Measurements from ENCODE around the gene ARHGAP15. TPM values are rescaled to one million over a fixed set of nuclear protein-coding genes. Genes with fewer than 3 reads are reported as not detected.

ARHGAP15 gene
- total RNA-seq, 1 donor from 2014 or later, result 10.0 TPM

DNA sequence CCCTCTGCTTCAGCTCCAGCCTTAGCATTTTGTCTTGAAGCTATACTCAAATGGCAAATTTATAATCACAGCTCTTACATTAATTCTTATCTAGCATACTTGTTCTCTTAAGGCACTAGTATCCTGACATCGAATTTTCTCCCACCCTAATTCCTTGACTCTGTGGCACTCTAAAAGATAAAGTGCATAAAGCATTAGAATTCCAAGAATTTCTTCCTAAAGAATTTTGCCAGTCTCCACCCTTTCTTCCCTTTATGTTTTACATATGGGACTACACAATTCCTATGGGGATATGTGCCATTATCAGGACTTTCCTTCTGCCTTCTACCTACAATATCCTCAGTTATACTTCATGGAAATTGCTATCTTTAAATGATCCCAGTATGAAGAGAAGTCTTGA is 560.3 kb downstream of the ARHGAP15 start:
- no peak for DNase-seq (ENCODE audit: low spot score)

GRCh38 chr2:143690235-143690634 is 561.0 kb downstream of the ARHGAP15 start:
- DNase-seq (ENCODE audit: low spot score), result no peak

DNA sequence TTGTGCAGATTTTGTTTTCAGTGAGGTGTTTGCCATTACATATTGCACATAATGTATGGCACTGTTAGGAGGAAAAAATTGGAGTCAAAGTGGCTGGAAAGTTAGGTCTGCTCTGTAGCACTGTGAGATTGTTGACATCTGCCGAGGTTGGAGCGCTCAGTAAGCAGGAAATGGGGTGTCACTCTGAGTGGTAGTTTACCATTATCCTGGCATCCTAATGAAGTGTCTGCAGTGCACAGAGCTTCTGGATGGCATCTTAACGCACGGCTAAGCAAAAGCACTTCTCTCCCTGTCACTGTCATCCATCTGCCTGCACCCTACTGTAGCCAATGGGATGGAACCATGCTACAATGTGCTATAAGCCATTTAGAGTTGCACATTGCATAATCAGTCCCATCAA is 561.9 kb downstream of the ARHGAP15 start:
- DNase-seq (ENCODE audit: low spot score), result no peak

GRCh38 chr2:143692162-143692561 is 562.9 kb downstream of the ARHGAP15 start:
- no peak for DNase-seq (ENCODE audit: low spot score)

DNA sequence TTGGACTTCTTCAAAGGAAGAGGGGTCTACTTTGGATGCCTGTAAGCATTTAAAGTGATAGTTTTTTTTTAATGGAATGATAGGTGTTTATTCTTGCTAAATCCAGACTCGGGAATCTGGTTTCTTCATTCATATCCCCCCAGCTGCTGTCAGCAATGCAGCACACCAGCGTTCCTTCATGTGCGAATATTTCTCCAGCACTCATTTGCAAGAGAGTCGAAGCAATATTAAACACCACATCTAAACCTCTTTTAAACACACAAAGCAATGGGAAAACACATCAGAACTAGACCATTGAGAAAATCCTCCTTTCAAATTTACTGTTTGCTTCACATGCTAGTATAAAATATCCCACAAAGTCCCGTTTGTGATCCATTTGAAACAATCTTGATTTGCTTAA is 563.7 kb downstream of the ARHGAP15 start:
- no peak for DNase-seq (ENCODE audit: low spot score)

- DNase-seq (ENCODE audit: low spot score), result no peak
Observed at GRCh38 chr2:143694335-143694734, 565.1 kb downstream of the ARHGAP15 start.

DNA sequence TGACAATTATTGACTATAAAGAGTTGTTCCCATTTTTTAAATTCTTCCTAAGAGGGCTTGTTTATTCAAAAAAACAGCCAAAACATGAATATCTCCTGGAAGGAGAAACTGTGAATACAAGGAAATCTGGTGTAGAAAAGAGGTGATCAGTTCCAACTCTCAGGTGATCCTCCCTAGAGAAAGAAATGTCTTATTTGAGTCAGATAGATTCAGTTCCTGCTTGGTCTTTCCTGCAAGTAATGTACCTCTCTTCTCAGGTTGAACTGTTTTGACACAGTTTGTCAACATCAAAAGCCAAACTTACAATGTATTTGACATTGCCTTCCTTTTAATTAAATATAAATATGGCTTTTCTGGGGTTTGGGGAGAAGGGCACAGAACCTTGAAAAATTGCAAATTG is 567.4 kb downstream of the ARHGAP15 start:
- no peak for DNase-seq (ENCODE audit: low spot score)

DNA sequence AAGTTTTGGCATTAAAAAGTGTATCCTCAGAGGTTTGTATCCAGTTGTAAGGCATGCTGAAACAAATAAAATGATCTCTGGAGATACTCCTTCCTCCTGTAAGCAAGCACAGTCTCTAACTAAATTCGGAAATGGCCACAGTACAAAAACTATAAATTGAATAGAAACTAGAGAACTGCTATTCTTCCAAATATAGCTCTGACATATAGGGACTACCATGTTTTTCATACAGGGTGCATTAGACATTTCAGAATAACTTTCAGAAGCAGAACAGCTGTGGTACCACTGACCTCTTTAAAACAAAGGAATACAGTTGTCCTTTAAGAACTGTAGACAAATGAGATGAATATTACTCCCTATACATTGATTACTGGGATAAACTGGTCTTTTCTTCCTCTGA is 568.5 kb downstream of the ARHGAP15 start:
- no peak for DNase-seq (ENCODE audit: low spot score)

DNA sequence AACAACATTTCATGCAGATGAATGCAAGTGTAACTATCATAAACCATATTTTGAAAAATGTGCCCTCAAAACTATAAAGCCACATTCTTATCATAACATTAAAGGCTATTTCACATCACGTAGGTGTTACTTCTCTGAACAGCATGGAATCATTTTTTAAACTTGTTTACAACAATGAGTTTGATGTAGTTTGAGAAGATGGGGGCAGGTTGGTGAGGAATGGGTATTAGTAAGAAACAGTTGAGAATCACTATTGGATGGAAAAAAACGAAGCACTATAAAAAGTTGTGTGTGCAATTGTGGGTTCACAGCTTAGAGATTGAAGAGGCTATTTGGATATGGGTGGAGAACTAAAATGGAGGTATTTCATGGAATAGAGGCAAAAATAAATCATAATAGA is 569.1 kb downstream of the ARHGAP15 start:
- DNase-seq (ENCODE audit: low spot score), result no peak

DNA sequence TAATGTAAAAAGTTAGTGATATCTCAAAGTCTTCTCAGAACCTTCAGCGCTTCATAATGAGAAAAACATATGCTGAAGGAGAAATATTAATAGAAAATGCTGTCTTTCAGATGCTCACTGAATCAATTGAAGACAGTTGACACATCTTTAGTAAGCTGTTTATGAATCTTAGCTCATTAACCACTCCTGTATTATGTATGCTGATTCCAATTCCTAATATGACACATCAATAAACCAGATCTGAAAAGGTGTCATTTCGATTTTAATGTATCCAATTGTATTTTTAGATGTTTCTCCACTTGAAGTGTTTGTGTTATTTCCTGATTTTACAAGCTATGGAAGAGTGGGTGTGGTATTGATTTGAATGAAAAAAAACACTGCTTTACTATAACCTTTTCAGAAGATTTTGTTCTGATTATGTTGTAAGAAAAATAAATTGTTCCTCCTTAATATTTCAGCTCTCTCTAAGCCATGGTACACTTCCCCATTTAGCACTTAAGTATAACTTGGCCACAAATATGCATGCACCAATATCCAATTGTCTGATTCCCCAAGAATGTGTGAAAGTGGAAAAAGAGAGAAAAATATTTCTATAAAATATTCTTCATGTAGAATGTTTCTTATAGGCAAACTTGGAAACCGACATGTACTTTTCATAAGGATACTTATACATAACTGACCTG is 569.8 kb downstream of the ARHGAP15 start:
- DNase-seq (ENCODE audit: low spot score), result no peak

- no peak for DNase-seq (ENCODE audit: low spot score)
Observed at GRCh38 chr2:143700865-143701264, 571.6 kb downstream of the ARHGAP15 start.

DNA sequence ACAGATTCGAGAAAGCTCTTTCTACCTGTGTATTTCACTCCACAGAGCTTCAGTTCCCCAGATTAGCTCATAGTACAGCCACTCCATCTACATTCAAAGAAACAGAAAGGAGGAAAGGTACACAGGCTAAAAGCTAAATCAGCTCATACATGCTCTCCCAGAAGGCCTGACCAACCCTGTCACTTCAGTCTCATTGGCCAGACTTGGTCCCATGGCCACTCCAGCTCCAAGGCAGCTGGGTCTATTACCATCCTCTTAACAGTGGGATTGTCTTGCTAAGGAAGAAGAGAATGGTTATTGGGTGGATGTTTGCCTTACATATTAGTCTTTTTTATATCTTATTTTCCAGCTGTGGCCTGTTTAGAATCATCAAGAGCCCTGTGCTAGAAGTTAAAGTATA is 572.6 kb downstream of the ARHGAP15 start:
- no peak for DNase-seq (ENCODE audit: low spot score)

DNA sequence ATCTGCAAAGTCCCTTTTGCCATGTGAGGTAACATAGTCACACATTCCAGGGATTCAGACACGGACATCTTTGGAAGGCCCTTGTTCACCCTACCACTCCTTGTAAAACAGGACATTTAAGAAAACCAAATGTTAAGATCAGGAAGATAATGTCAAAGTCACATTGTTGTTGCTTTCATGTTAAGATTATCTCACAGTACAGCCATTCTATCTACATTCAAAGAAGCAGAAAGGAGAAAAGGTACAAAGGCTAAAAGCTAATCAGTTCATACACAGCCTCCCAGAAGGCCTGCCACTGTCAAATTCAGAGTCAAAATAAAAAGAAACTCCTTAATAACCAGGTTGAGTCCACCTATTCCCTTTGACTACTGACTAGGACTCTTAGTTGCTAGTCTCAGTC is 573.7 kb downstream of the ARHGAP15 start:
- no peak for DNase-seq (ENCODE audit: low spot score)

DNA sequence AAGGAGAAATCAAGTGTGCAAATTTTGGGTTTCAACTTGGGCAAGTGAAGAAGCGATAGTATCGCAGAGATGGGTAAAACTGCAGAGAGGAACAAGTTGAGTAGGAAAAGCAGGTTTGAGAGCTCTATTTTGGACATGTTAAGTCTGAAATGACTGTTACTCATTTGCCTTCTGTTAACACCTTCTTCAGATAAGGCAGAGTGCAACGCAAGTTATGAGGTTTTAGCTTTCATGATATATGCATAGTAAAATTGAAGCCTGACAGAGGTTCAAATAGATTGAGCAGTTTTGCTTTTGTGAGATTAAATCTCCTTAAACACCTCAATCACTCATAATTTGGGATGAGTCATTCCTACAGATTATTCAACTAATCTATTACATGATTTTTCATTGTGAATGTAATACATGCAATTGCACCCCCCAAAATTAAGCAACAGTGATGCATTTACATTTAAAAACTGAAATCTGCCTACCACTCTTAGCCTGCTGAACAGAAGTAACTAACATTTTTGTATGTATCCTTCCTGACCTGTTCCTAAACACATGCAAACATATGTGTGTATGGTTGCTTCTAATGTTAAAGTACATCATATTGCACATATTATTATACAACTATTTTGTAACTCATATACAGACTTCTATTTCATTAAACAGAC is 575.4 kb downstream of the ARHGAP15 start:
- no peak for DNase-seq (ENCODE audit: low spot score)

DNA sequence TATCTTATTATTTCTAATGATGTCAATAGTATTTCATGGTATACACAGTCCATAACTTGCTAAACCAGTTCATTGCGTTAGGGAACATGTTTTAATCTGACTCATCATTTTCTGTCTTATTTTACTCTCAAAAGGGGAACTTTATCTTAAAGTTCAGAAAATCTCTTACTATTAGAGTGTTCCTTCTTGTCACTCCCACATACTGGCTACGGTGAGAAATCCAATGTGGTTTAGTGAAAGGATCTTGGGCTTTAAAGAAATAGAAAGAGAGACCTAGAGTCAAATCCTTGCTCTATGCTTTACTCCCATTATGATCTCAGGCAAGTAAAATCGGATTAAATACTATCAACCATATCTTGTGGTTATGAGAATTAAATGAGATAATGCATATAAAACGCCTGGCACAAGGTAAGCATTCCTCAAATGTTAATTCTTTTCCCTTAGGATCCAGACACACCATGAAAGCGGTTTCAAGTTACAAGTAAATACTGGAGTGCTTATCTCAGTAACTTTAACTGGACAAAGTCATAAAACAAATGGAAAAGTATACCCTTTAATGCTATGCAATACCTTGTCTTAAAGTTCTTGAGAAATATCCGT is 576.0 kb downstream of the ARHGAP15 start:
- no peak for DNase-seq (ENCODE audit: low spot score)

GRCh38 chr2:143706354-143706753 is 577.1 kb downstream of the ARHGAP15 start:
- no peak for DNase-seq (ENCODE audit: low spot score)

DNA sequence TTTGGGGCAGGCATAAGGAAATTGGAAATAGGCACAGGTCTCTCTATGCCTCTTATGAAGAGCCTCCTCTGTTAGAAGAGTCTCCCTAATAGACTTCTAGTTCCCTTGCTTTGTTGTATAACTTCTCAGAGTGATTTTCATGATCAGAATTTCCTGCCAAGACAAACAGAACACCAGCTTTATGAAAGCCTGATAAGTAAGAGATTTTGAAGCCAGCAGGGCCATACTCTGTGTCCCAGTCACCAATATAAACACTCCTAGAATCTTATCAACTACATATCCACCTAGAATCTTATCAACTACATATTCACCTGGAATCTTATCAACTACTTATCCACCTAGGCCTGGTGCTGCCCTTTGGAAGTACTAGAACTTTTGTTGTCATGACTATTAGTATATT is 579.5 kb downstream of the ARHGAP15 start:
- no peak for DNase-seq (ENCODE audit: low spot score)

- DNase-seq (ENCODE audit: low spot score), result no peak
Observed at GRCh38 chr2:143710196-143710595, 581.0 kb downstream of the ARHGAP15 start.

- no peak for DNase-seq (ENCODE audit: low spot score)
Observed at GRCh38 chr2:143710879-143711278, 581.7 kb downstream of the ARHGAP15 start.

DNA sequence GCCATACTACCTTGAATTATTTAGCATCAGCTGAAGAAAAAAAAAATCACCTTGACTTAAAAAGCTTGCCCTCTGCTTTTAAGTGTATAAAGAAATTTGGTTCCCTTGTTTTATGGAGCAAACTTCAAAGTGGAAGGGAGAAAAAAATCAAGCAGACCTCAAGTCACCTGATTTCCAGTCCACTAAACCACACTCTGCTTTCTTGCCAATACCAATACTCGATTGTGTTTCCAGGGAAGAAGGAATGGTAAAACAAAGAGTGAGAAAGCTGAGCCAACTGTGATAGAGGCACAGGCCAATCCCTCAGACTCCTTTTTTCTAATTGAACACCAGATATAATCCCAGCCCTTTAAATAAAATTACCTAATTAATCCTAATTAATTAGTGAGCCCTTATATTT is 587.3 kb downstream of the ARHGAP15 start:
- no peak for DNase-seq (ENCODE audit: low spot score)

DNA sequence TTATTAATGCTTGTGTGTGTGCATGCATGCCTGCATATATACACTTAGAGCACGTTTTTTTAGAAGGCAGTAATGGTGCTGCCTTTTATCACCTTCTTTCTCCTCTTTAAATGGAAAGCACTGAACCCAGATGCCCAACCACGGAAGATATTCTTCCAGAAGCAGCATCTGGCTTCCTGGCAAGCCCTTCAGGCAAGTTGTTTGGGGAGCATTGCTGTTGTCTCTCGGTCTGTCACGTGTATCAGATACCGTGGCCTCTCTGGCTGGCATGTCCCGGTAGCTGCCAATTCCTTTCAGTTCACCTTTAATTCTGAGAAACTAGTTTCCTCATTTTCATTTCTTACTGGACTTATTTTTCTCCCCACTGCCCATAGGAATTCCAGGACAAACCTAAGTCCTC is 587.8 kb downstream of the ARHGAP15 start:
- no peak for DNase-seq (ENCODE audit: low spot score)

DNA sequence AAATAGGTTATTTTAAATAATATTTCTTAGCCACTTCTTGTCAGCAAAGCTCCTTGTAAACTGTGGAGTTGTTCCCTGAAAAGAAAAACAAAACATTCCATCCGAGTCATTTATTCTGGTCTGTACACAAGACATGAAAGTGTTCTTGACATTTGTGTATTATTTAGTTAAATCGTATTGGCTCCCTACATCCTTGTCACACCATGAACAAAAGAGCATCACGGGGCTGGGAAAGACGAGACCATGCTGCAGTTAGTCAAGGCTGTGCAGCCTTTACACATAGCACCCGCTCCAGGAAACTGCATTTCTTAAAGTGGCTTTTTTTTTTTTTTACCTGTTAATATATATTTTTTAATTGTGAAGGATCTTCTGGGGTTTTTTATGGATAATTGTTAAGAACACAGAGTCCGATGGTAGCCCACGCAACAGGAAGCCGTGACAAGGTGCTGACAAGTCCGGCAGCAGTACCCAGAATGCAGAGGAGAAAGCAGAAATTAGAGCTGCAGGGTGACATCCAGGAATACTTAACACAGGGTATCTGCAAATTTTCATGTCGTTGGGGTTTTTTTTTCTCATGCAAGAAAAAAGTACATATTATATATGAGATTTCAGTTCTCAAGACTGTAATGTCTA is 588.4 kb downstream of the ARHGAP15 start:
- DNase-seq (ENCODE audit: low spot score), result no peak

DNA sequence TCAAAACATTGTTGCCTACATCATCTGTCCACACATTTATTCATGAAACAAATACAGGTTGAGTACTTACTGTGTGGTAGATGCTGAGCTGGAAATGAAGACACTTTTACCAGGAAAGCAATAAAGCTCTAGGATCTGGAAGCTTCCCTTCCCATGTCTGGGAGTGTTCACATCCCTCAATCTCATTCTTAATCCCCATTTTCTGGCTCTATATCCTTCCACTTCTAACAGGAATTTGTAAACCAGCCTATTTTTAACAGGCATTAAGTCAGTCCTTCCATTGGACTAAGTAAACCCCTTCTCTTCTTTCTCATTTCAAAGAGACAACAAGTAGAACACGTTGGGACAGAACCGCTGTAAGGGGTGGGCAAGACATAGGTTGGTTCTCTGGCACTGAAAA is 589.5 kb downstream of the ARHGAP15 start:
- DNase-seq (ENCODE audit: low spot score), result no peak

All from mucosa of gallbladder (tissue), 1 donor.